Measurements from ENCODE around the gene ODC1. TPM values are rescaled to one million over a fixed set of nuclear protein-coding genes. Genes with fewer than 3 reads are reported as not detected.

ODC1 gene
- total RNA-seq, 1 donor from 2014 or later = 12.1 TPM

DNA sequence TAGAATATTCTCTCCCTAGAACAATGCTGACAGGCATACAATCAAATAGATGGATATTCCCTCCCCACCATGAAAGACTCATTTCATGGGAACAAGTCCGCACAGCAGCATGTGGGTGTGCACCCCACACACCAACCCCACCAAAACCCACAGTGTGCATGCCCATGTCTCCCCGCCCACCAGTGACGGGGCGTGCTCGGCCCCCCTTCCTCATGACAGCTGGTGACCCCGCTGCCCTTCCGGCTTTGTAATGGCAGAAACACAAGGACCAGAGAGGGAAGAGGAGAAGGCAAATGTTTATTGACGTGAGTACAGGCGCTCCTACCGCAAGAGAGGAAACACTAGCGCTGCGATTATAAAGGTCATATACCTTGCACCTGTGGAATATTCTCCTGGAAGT lies 30.8 kb upstream of the ODC1 start:
- no peak overlapping the region for H3K4me3 Mint-ChIP-seq (ENCODE audit: unreplicated experiment)
- TF ChIP-seq, protein P1, sequence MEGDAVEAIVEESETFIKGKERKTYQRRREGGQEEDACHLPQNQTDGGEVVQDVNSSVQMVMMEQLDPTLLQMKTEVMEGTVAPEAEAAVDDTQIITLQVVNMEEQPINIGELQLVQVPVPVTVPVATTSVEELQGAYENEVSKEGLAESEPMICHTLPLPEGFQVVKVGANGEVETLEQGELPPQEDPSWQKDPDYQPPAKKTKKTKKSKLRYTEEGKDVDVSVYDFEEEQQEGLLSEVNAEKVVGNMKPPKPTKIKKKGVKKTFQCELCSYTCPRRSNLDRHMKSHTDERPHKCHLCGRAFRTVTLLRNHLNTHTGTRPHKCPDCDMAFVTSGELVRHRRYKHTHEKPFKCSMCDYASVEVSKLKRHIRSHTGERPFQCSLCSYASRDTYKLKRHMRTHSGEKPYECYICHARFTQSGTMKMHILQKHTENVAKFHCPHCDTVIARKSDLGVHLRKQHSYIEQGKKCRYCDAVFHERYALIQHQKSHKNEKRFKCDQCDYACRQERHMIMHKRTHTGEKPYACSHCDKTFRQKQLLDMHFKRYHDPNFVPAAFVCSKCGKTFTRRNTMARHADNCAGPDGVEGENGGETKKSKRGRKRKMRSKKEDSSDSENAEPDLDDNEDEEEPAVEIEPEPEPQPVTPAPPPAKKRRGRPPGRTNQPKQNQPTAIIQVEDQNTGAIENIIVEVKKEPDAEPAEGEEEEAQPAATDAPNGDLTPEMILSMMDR (IDR thresholded peaks at IDR 0.05; ENCODE audit: unreplicated experiment) = no peak
- H3K36me3 Mint-ChIP-seq (ENCODE audit: low read depth, unreplicated experiment) = no peaks in the 10 kb centered on the region
- no peak for DNase-seq (ENCODE audit: low spot score)
- no peak overlapping the region for H3K27ac Mint-ChIP-seq (ENCODE audit: unreplicated experiment)
- peaks cover 2% of the 10 kb centered on the region for H3K27me3 Mint-ChIP-seq (ENCODE audit: unreplicated experiment)
- peaks cover 3% of the 10 kb centered on the region for H3K4me1 Mint-ChIP-seq (ENCODE audit: unreplicated experiment)
- no peaks in the 10 kb centered on the region for H3K9me3 Mint-ChIP-seq (ENCODE audit: unreplicated experiment)

DNA sequence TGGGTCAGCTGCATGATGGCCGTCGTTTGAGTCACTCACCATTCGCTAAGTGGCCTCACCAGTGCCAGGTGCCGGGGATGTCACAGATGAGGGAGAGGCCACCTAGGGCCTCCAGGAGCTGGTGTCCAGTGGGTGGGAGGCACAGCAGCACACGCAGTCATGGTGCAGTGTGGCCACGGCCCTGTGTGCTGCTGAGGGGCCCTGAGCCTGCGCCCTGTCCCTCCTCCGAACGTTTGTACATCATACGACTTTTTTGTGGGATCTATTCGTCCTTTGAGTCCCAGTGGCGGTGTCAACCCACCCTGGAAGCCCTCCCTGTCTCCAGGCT lies 30.1 kb upstream of the ODC1 start:
- no peak overlapping the region for H3K27ac Mint-ChIP-seq (ENCODE audit: unreplicated experiment)
- H3K27me3 Mint-ChIP-seq (ENCODE audit: unreplicated experiment) = peaks cover 2% of the 10 kb centered on the region
- H3K4me3 Mint-ChIP-seq (ENCODE audit: unreplicated experiment) = no peak overlapping the region
- peaks cover 3% of the 10 kb centered on the region for H3K4me1 Mint-ChIP-seq (ENCODE audit: unreplicated experiment)
- H3K36me3 Mint-ChIP-seq (ENCODE audit: low read depth, unreplicated experiment) = no peaks in the 10 kb centered on the region
- TF ChIP-seq, protein P1 (IDR thresholded peaks at IDR 0.05; ENCODE audit: unreplicated experiment) = no peak
- no peaks in the 10 kb centered on the region for H3K9me3 Mint-ChIP-seq (ENCODE audit: unreplicated experiment)
- DNase-seq (ENCODE audit: low spot score) = no peak

DNA sequence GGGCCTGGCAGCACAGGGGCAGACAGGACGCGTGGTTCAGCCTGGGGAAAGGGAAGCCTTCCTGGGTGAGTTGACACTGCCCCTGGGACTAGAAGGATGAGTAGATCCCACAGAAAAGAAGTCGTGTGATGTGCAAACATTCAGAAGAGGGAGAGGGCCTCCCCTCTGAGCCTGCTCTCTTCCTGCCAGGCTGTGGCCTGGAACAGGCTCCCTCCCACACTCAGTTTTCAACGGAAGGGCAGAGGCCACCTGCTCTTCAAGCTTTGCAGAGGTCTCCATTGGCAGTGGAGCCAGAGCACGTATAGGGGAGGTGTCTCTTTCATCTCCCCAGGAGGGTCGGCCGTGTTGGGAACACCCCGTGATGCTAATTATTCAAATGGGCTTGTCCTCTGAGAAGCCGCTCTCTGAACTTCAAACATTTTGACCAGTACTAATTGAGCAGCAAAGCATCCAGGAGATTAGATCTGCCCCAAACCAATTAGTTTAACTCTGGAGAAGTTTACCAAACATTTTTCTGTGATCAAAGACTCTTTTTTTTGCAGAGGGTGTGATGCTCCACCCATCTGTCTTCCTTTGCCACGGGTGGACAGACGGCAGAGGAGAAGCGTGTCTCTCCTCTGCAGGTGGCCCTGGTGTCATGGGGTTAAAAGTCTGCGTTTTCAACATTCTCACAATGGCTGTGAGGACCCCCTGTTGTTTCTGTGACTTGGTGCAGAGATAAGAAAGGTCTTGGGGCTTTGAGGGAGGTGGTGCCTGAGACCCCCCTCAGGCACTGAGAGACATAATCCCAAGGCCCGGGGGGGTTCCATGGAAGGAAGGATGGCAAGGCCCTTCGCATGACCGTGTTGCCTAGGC lies 29.5 kb upstream of the ODC1 start:
- TF ChIP-seq, protein P1 (IDR thresholded peaks at IDR 0.05; ENCODE audit: unreplicated experiment) = no peak
- DNase-seq (ENCODE audit: low spot score) = no peak
- Mint-ChIP-seq H3K36me3 (ENCODE audit: low read depth, unreplicated experiment) (no peaks in the 10 kb centered on the region), H3K27ac (ENCODE audit: unreplicated experiment) (no peak overlapping the region), H3K9me3 (ENCODE audit: unreplicated experiment) (no peaks in the 10 kb centered on the region), H3K4me3 (ENCODE audit: unreplicated experiment) (no peak overlapping the region), H3K27me3 (ENCODE audit: unreplicated experiment) (peaks cover 2% of the 10 kb centered on the region), H3K4me1 (ENCODE audit: unreplicated experiment) (peaks cover 3% of the 10 kb centered on the region)

DNA sequence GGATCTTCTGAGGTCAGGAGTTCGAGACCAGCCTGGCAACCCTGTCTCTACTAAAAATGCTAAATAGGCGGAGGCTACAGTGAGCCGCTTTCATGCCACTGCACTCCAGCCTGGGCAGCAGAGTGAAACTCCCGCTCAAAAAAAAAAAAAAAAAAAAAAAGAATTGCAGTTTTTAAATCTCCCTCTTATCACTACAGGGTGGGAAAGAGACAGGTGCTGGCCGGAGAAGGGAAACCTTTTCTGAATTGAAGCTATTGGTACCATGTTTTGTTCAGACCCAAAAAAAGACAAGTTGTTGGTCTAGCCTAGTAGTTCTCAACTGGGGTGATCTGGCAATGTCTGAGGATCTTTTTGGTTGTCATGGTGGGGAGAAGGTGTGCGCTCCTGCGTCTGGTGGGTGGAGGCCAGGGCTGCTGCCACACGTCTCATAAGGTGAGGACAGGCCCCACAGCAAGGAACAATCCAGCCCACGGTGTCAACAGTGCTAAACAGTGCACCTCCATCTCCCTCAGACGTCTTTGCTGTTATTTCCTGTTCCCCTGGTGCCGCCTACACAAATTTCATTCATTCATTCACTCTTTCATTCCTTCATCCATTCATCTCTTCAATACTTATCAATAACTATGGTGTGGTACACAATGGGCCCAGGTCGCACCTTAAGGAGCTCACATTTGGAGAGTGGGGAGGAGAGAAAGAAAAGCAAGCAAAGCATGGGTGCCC lies 28.8 kb upstream of the ODC1 start:
- H3K9me3 Mint-ChIP-seq (ENCODE audit: unreplicated experiment) = no peaks in the 10 kb centered on the region
- TF ChIP-seq, protein P1 (IDR thresholded peaks at IDR 0.05; ENCODE audit: unreplicated experiment) = no peak
- H3K36me3 Mint-ChIP-seq (ENCODE audit: low read depth, unreplicated experiment) = no peaks in the 10 kb centered on the region
- H3K27me3 Mint-ChIP-seq (ENCODE audit: unreplicated experiment) = peaks cover 2% of the 10 kb centered on the region
- no peak overlapping the region for H3K27ac Mint-ChIP-seq (ENCODE audit: unreplicated experiment)
- no peak overlapping the region for H3K4me3 Mint-ChIP-seq (ENCODE audit: unreplicated experiment)
- peaks cover 3% of the 10 kb centered on the region for H3K4me1 Mint-ChIP-seq (ENCODE audit: unreplicated experiment)
- DNase-seq (ENCODE audit: low spot score) = no peak

Measured in endothelial cell (in vitro differentiated cells).